ENCODE measurements around the gene MS4A3. TPM values are rescaled to one million over a fixed set of nuclear protein-coding genes. Genes with fewer than 3 reads are reported as not detected.
"Not testable (repeated sequence)": the region's sequence is repeated elsewhere in the genome, so short reads cannot be mapped to it uniquely, and the experiment has no call there.

MS4A3 gene, protein sequence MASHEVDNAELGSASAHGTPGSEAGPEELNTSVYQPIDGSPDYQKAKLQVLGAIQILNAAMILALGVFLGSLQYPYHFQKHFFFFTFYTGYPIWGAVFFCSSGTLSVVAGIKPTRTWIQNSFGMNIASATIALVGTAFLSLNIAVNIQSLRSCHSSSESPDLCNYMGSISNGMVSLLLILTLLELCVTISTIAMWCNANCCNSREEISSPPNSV
- not detected for total RNA-seq
- long read RNA-seq: 0 reads

DNA sequence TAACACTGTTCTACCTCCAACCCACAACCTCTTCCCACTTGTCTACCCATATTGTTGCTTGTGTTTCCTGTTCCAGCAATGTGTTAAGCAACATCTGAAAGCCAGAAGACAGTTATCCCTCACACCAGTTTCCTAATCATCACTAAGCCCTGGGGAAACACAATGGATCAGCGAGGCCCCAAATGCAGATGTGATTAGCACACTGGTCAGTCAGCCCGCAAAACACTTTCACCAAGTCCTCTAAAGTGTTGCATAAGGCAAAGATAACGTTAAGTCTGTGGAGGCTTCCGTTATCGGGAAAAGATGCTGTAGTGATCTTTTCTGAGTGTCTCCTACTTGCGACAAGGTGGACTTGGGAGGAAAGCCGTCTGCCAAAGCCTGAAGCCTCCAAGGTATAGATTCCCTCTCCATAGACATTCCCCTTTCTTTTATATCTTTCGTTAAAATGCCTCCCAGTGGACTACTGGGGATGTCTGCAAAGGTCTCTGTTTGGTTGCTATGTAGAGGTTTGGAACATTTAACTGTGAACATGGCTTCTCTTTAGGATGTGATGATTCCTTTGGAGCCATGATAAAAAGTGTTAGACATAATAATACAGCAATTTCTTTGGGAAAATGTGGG is at the start of gene MS4A3:
TSS of gene MS4A3 (plus strand) at position 317 of the 621 bp plus-strand sequence. CDS start 4,496 bp downstream, outside the sequence.
- DNase-seq: no peak
- Histone ChIP-seq H3K9me3 (replicated peaks) (peaks cover 5% of the 10 kb centered on the region), H3K4me3 (no peak within 1 kb of the TSS), H3K27me3 (ENCODE audit: low read depth) (no peaks in the 10 kb centered on the region), H3K27ac (replicated peaks) (no peak within 1 kb of the TSS), H3K4me1 (no peaks in the 10 kb centered on the region), H3K36me3 (no peaks in the 10 kb centered on the region)
- intact Hi-C loops (cut with micrococcal nuclease): no loop called here
- TF ChIP-seq, protein P1, sequence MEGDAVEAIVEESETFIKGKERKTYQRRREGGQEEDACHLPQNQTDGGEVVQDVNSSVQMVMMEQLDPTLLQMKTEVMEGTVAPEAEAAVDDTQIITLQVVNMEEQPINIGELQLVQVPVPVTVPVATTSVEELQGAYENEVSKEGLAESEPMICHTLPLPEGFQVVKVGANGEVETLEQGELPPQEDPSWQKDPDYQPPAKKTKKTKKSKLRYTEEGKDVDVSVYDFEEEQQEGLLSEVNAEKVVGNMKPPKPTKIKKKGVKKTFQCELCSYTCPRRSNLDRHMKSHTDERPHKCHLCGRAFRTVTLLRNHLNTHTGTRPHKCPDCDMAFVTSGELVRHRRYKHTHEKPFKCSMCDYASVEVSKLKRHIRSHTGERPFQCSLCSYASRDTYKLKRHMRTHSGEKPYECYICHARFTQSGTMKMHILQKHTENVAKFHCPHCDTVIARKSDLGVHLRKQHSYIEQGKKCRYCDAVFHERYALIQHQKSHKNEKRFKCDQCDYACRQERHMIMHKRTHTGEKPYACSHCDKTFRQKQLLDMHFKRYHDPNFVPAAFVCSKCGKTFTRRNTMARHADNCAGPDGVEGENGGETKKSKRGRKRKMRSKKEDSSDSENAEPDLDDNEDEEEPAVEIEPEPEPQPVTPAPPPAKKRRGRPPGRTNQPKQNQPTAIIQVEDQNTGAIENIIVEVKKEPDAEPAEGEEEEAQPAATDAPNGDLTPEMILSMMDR (IDR thresholded peaks at IDR 0.05; ENCODE audit: borderline replicate concordance): no peak

DNA sequence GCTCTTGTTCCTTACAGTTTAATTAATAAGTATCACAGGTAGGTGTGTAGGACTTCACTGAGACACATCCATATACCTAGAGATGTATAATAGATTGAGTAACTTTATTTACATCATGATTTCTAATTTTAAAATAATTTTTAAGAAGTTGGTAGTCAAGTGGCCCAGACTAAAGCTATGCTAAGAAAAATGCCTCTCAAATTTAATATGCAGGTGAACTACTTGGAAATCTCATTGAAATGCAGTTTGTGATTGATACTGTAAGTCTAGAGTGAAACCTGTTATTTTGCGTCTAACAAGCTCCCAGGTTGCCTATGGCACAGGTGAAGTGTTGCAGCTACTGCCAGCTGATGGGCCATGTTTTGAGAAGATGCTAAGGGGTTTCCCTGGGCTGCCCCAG is 39.6 kb upstream of the MS4A3 start, which contains the start of gene OOSP4B:
TSS of gene OOSP4B (plus strand) at position 301 of the 400 bp plus-strand sequence.
- H3K27me3 ChIP-seq (ENCODE audit: low read depth): no peaks in the 10 kb centered on the region
- no peaks in the 10 kb centered on the region for H3K36me3 ChIP-seq
- no peak within 1 kb of the TSS for H3K27ac ChIP-seq (replicated peaks)
- no peak within 1 kb of the TSS for H3K4me3 ChIP-seq
- intact Hi-C loops (cut with micrococcal nuclease): no loop called here
- no peaks in the 10 kb centered on the region for H3K4me1 ChIP-seq
- TF ChIP-seq, protein P1 (IDR thresholded peaks at IDR 0.05; ENCODE audit: borderline replicate concordance): no peak
- DNase-seq: no peak
- no peaks in the 10 kb centered on the region for H3K9me3 ChIP-seq (replicated peaks)

DNA sequence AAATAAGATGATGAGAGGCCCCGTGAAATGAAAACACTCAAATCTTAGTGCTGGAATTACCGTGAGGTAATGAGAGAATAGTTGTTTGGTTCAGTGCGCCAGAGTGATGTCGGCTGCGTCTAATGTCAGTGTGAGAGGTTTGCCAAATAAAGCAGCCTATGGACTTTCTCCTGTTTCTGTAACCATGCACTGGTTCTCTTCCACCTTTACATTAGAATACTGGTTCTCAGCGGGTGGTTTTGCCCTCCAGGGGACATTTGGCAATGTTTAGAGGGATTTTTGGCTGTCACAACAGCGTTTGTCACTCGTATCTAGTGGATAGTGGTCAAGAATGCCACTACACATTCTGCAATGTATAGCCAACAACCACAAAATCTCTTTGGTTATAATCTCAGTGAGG is 38.4 kb upstream of the MS4A3 start:
- no peak for DNase-seq
- H3K27ac ChIP-seq (replicated peaks): no peak overlapping the region
- no peaks in the 10 kb centered on the region for H3K27me3 ChIP-seq (ENCODE audit: low read depth)
- H3K4me1 ChIP-seq: no peaks in the 10 kb centered on the region
- no peaks in the 10 kb centered on the region for H3K36me3 ChIP-seq
- TF ChIP-seq, protein P1 (IDR thresholded peaks at IDR 0.05; ENCODE audit: borderline replicate concordance): no peak
- H3K4me3 ChIP-seq: no peak overlapping the region
- intact Hi-C loops (cut with micrococcal nuclease): no loop called here
- no peaks in the 10 kb centered on the region for H3K9me3 ChIP-seq (replicated peaks)

DNA sequence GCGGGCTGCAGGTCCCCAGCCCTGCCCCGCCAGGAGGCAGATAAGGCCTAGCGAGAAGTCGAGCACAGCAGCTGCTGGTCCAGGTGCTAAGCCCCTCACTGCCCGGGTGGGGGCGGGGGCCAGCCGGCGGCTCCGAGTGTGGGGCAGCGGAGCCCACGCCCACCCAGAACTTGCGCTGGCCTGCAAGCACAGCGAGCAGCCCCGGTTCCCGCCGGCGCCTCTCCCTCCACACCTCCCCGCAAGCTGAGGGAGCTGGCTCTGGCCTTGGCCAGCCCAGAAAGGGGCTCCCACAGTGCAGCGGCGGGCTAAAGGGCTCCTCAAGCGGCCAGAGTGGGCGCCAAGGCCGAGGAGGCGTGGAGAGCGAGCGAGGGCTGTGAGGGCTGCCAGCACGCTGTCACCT is 36.1 kb upstream of the MS4A3 start:
- DNase-seq; H3K27me3 ChIP-seq (ENCODE audit: low read depth); H3K4me3 ChIP-seq; intact Hi-C loops (cut with micrococcal nuclease); H3K4me1 ChIP-seq; H3K36me3 ChIP-seq; H3K27ac ChIP-seq (replicated peaks); H3K9me3 ChIP-seq (replicated peaks): not testable (repeated sequence)

DNA sequence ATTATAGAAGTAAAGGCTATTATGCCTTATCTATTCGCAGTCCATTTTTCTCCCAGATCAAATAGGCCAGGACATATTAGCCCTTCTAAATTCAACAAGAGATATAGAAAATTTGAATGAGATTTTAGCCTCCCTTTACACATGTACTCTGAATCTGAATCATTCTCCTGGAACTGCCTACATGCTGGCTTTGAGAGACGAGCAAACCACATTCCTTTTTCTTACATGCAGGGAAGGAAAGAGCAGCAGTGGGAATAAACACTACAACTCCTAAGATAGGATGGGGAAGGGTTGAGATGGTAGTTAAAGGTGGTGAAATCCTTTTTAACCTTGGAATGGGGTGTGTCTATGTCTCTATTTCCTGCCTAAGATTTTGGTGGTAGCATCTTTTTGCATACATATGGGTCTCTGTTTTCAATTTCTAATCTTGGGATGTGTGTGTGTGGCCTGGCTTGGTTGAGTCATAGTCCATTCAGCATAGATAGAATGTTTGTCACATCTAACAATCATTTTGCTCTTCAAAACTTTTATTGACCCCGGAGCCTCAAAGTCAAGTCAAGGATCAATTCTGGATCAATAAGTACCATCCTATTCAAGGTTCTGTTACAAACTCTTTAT is 27.3 kb upstream of the MS4A3 start:
- TF ChIP-seq, protein P1 (IDR thresholded peaks at IDR 0.05; ENCODE audit: borderline replicate concordance): no peak
- no peak for DNase-seq
- Histone ChIP-seq H3K4me3 (no peak overlapping the region), H3K27me3 (ENCODE audit: low read depth) (no peaks in the 10 kb centered on the region), H3K27ac (replicated peaks) (no peak overlapping the region), H3K4me1 (no peaks in the 10 kb centered on the region), H3K36me3 (no peaks in the 10 kb centered on the region), H3K9me3 (replicated peaks) (no peaks in the 10 kb centered on the region)
- intact Hi-C loops (cut with micrococcal nuclease): no loop called here

DNA sequence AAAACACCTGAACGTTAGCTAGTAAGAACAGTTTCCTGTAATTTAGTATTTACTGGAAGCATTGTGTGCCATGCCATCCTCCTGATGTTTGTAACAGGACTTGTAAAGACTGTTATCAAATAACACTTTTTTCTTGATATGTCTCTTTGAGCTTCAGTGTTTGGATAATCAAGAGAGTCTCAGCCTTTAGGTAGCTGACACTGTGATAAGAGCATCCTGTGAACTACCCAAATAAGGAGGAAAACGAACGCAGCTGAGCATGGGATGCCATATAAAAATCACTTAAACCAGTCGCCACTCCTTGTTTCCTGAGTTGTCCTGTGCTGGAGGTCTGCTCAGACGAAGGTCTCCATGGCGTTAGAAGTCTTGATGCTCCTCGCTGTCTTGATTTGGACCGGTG is 16.4 kb upstream of the MS4A3 start, which contains the start of gene OOSP2:
TSS of gene OOSP2 (plus strand) at position 301 of the 400 bp plus-strand sequence. CDS start at position 352, 51 bp downstream.
- Histone ChIP-seq H3K9me3 (replicated peaks) (no peaks in the 10 kb centered on the region), H3K36me3 (no peaks in the 10 kb centered on the region), H3K4me3 (no peak within 1 kb of the TSS), H3K4me1 (no peaks in the 10 kb centered on the region), H3K27me3 (ENCODE audit: low read depth) (no peaks in the 10 kb centered on the region), H3K27ac (replicated peaks) (no peak within 1 kb of the TSS)
- intact Hi-C loops (cut with micrococcal nuclease): no loop called here
- DNase-seq: no peak
- TF ChIP-seq, protein P1 (IDR thresholded peaks at IDR 0.05; ENCODE audit: borderline replicate concordance): no peak

DNA sequence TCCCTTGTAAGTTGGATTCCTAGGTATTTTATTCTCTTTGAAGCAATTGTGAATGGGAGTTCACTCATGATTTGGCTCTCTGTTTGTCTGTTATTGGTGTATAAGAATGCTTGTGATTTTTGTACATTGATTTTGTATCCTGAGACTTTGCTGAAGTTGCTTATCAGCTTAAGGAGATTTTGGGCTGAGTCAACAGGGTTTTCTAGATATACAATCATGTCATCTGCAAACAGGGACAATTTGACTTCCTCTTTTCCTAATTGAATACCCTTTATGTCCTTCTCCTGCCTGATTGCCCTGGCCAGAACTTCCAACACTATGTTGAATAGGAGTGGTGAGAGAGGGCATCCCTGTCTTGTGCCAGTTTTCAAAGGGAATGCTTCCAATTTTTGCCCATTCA is 6.0 kb upstream of the MS4A3 start:
- H3K9me3 ChIP-seq (replicated peaks): not testable (repeated sequence)

DNA sequence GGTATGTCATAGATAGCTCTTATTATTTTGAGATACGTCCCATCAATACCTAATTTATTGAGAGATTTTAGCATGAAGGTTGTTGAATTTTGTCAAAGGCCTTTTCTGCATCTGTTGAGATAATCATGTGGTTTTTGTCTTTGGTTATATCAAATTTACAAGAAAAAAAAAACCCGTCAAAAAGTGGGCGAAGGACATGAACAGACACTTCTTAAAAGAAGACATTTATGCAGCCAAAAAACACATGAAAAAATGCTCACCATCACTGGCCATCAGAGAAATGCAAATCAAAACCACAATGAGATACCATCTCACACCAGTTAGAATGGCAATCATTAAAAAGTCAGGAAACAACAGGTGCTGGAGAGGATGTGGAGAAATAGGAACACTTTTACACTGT is 5.6 kb upstream of the MS4A3 start:
- H3K27me3 ChIP-seq (ENCODE audit: low read depth); H3K9me3 ChIP-seq (replicated peaks); intact Hi-C loops (cut with micrococcal nuclease): not testable (repeated sequence)

More for the DNA sequence above, 6.0 kb upstream of the MS4A3 start:
- H3K4me3 ChIP-seq; DNase-seq; H3K27ac ChIP-seq (replicated peaks); H3K36me3 ChIP-seq; H3K27me3 ChIP-seq (ENCODE audit: low read depth); intact Hi-C loops (cut with micrococcal nuclease); H3K4me1 ChIP-seq: not testable (repeated sequence)

More for the DNA sequence above, 5.6 kb upstream of the MS4A3 start:
- DNase-seq; H3K36me3 ChIP-seq; H3K4me1 ChIP-seq; H3K27ac ChIP-seq (replicated peaks); H3K4me3 ChIP-seq: not testable (repeated sequence)
